Sigmoid colon (tissue), 4 donors: ENCODE results near the gene KRTAP4-7.
"Not testable (repeated sequence)": the region's sequence is repeated elsewhere in the genome, so short reads cannot be mapped to it uniquely, and the experiment has no call there.

ENCODE experiments used
- CTCF ChIP-seq, 4 experiments: fragments of 450-650 bp in 3 of 4; fragments of 200-600 bp in 1 of 4; IDR thresholded peaks; one replicate each; pipeline ENCODE4 v1.5.1; 2016 to 2019; ENCODE audit warnings: antibody characterized with exemption in 4 of 4, mild to moderate bottlenecking in 3 of 4, moderate library complexity in 2 of 4
- EP300 ChIP-seq, 4 donors: sonication (generic); formaldehyde crosslinking; IDR thresholded peaks; one replicate each; pipeline ENCODE4 v1.6.1; 2017; ENCODE audit warnings: antibody characterized with exemption in 4 of 4
- POLR2A ChIP-seq, 2 donors: fragments of 450-650 bp; IDR thresholded peaks; one replicate each; pipeline ENCODE4 v1.6.1; 2016; ENCODE audit warnings: antibody characterized with exemption in 2 of 2, mild to moderate bottlenecking in 2 of 2, moderate library complexity in 2 of 2
- POLR2AphosphoS5 ChIP-seq, 4 donors: sonication (generic); formaldehyde crosslinking; IDR thresholded peaks; one replicate each; pipeline ENCODE4 v1.6.1; 2017; ENCODE audit warnings: antibody characterized with exemption in 4 of 4

- not testable (repeated sequence) for TF ChIP-seq CTCF, POLR2A, POLR2AphosphoS5, EP300 (IDR thresholded peaks at IDR 0.05)
Observed at GRCh38 chr17:41099682-41100480, 15.9 kb downstream of the KRTAP4-7 start.
